KOPT-K1 (cell line): ENCODE data around the gene FOXC2.

ENCODE experiments used
- H3K27ac ChIP-seq: fragments of 200-600 bp; sonication (generic); 2 replicates; pipeline ENCODE4 v1.5.1; 2016; ENCODE audit warnings: antibody characterized with exemption, mild to moderate bottlenecking, low read depth, low read length; ENCODE audit not compliant: poor library complexity, severe bottlenecking
- H3K36me3 ChIP-seq: fragments of 200-600 bp; sonication (generic); 2 replicates; pipeline ENCODE4 v1.5.1; 2017; ENCODE audit warnings: antibody characterized with exemption, mild to moderate bottlenecking, low read length, moderate library complexity; ENCODE audit not compliant: insufficient read depth
- H3K9me3 ChIP-seq: fragments of 200-600 bp; sonication (generic); 2 replicates; pipeline ENCODE4 v1.5.1; 2017; ENCODE audit warnings: antibody characterized with exemption, low read length, mild to moderate bottlenecking; ENCODE audit not compliant: insufficient read depth, poor library complexity, severe bottlenecking

The FOXC2 gene

GRCh38 chr16:86529160-86529559 lies 37.5 kb upstream of the FOXC2 start:
- Histone ChIP-seq H3K9me3 (no peaks in the 10 kb centered on the region), H3K27ac (no peak overlapping the region), H3K36me3 (no peaks in the 10 kb centered on the region)

GRCh38 chr16:86530251-86531190 lies 36.1 kb upstream of the FOXC2 start:
- no peaks in the 10 kb centered on the region for H3K36me3 ChIP-seq
- no peak overlapping the region for H3K27ac ChIP-seq
- no peaks in the 10 kb centered on the region for H3K9me3 ChIP-seq

- H3K36me3 ChIP-seq: no peaks in the 10 kb centered on the region
- no peak overlapping the region for H3K27ac ChIP-seq
- no peaks in the 10 kb centered on the region for H3K9me3 ChIP-seq
These were observed 35.5 kb upstream of the FOXC2 start for GRCh38 chr16:86531191-86531545.

- Histone ChIP-seq H3K9me3 (no peaks in the 10 kb centered on the region), H3K27ac (no peak overlapping the region), H3K36me3 (no peaks in the 10 kb centered on the region)
These were observed 34.7 kb upstream of the FOXC2 start for GRCh38 chr16:86531641-86532525.

GRCh38 chr16:86532526-86532815 lies 34.2 kb upstream of the FOXC2 start:
- H3K36me3 ChIP-seq: 0 out of 2 replicates have a peak, but pooled peaks cover under 1% of the 10 kb centered on the region

GRCh38 chr16:86533076-86533475 lies 33.6 kb upstream of the FOXC2 start:
- Histone ChIP-seq H3K9me3 (no peaks in the 10 kb centered on the region), H3K36me3 (peaks cover 6% of the 10 kb centered on the region; the same call in 1 of the 2 replicates), H3K27ac (no peak overlapping the region)

More at GRCh38 chr16:86532526-86532815, 34.2 kb upstream of the FOXC2 start:
- no peaks in the 10 kb centered on the region for H3K9me3 ChIP-seq
- no peak overlapping the region for H3K27ac ChIP-seq

- H3K27ac ChIP-seq: no peak overlapping the region
- peaks cover 14% of the 10 kb centered on the region; the same call in 1 of the 2 replicates for H3K36me3 ChIP-seq
- H3K9me3 ChIP-seq: no peaks in the 10 kb centered on the region
These were observed 32.8 kb upstream of the FOXC2 start for GRCh38 chr16:86533767-86534351.

GRCh38 chr16:86534779-86535615 lies 31.6 kb upstream of the FOXC2 start:
- no peak overlapping the region for H3K27ac ChIP-seq
- no peaks in the 10 kb centered on the region for H3K9me3 ChIP-seq
- H3K36me3 ChIP-seq: peaks cover 25% of the 10 kb centered on the region; the same call in 1 of the 2 replicates

- H3K27ac ChIP-seq: no peak overlapping the region
- H3K36me3 ChIP-seq: peaks cover 42% of the 10 kb centered on the region; the same call in 1 of the 2 replicates
- H3K9me3 ChIP-seq: no peaks in the 10 kb centered on the region
These were observed 30.0 kb upstream of the FOXC2 start for GRCh38 chr16:86536621-86537020.

- Histone ChIP-seq H3K9me3 (no peaks in the 10 kb centered on the region), H3K36me3 (peaks cover 50% of the 10 kb centered on the region; the same call in 1 of the 2 replicates), H3K27ac (no peak overlapping the region)
These were observed 29.1 kb upstream of the FOXC2 start for GRCh38 chr16:86537486-86537885.

GRCh38 chr16:86538196-86538780 lies 28.3 kb upstream of the FOXC2 start:
- Histone ChIP-seq H3K27ac (no peak overlapping the region), H3K36me3 (peaks cover 51% of the 10 kb centered on the region; the same call in 1 of the 2 replicates), H3K9me3 (no peaks in the 10 kb centered on the region)

GRCh38 chr16:86540894-86541293 lies 25.7 kb upstream of the FOXC2 start:
- H3K36me3 ChIP-seq: peaks cover 58% of the 10 kb centered on the region; the same call in 1 of the 2 replicates
- H3K9me3 ChIP-seq: no peaks in the 10 kb centered on the region
- H3K27ac ChIP-seq: no peak overlapping the region

GRCh38 chr16:86541560-86541959 lies 25.1 kb upstream of the FOXC2 start:
- H3K9me3 ChIP-seq: no peaks in the 10 kb centered on the region
- H3K27ac ChIP-seq: no peak overlapping the region
- H3K36me3 ChIP-seq: peaks cover 63% of the 10 kb centered on the region; the same call in 1 of the 2 replicates
